Brain pericyte (primary cell): ENCODE data around the gene AFAP1.

ENCODE experiments used
- DNase-seq: peaks from one replicate; pipeline ENCODE4 v3.0.0-alpha.2; 2012; ENCODE audit warnings: low read depth, low spot score

Gene AFAP1

GRCh38 chr4:7864685-7865084 lies 75.0 kb downstream of the AFAP1 start:
- DNase-seq = no peak

GRCh38 chr4:7863911-7864681 lies 75.6 kb downstream of the AFAP1 start:
- DNase-seq = no peak

GRCh38 chr4:7862561-7863192 lies 77.0 kb downstream of the AFAP1 start:
- DNase-seq = no peak

GRCh38 chr4:7861440-7861881 lies 78.2 kb downstream of the AFAP1 start:
- DNase-seq = no peak

- no peak for DNase-seq
Observed at GRCh38 chr4:7860600-7861163, 79.0 kb downstream of the AFAP1 start.

GRCh38 chr4:7859326-7859725 lies 80.3 kb downstream of the AFAP1 start:
- DNase-seq = no peak

- no peak for DNase-seq
Observed at GRCh38 chr4:7858498-7858897, 81.2 kb downstream of the AFAP1 start.

GRCh38 chr4:7857993-7858392 lies 81.7 kb downstream of the AFAP1 start:
- no peak for DNase-seq

- no peak for DNase-seq
Observed at GRCh38 chr4:7857238-7857701, 82.4 kb downstream of the AFAP1 start.

- no peak for DNase-seq
Observed at GRCh38 chr4:7855731-7856130, 83.9 kb downstream of the AFAP1 start.

GRCh38 chr4:7854697-7855370 lies 84.8 kb downstream of the AFAP1 start:
- no peak for DNase-seq

- no peak for DNase-seq
Observed at GRCh38 chr4:7854216-7854615, 85.4 kb downstream of the AFAP1 start.

GRCh38 chr4:7853271-7853670 lies 86.4 kb downstream of the AFAP1 start:
- no peak for DNase-seq

GRCh38 chr4:7852568-7853185 lies 87.0 kb downstream of the AFAP1 start:
- no peak for DNase-seq

- DNase-seq = no peak
Observed at GRCh38 chr4:7850489-7850888, 89.2 kb downstream of the AFAP1 start.

GRCh38 chr4:7847206-7847605 lies 92.5 kb downstream of the AFAP1 start:
- DNase-seq = no peak

GRCh38 chr4:7845493-7846128 lies 94.0 kb downstream of the AFAP1 start:
- no peak for DNase-seq

- DNase-seq = no peak
Observed at GRCh38 chr4:7844594-7844991, 95.1 kb downstream of the AFAP1 start.

GRCh38 chr4:7843831-7844593 lies 95.6 kb downstream of the AFAP1 start:
- no peak for DNase-seq
